T-helper 2 cell treated with Interferon-gamma antibody and Interleukin-4, amounts not matched to agents 100 ng/mL and 5 ng/mL, for 36 hours (primary cell): ENCODE results near the gene OPA1. TPM values are rescaled to one million over a fixed set of nuclear protein-coding genes. Genes with fewer than 3 reads are reported as not detected.

ENCODE experiments used
- intact Hi-C: fragments of 100-400 bp; cut with micrococcal nuclease; formaldehyde crosslinking; loops from one replicate; pipeline ENCODE4 v1.15.1; 2023
- total RNA-seq: library from RNA; stranded (reverse); gene quantifications from 2 replicates; pipeline ENCODE4 v1.2.3, GENCODE V29; 2022

OPA1 gene
- total RNA-seq, 1 donor from 2014 or later, result 64.5 TPM

- intact Hi-C loops, result no loop called here
Measured at GRCh38 chr3:193734737-193735366, 141.8 kb downstream of the OPA1 start.

GRCh38 chr3:193735850-193736249, 142.8 kb downstream of the OPA1 start:
- intact Hi-C loops, result no loop called here

- intact Hi-C loops, result no loop called here
Measured at GRCh38 chr3:193736616-193737015, 143.6 kb downstream of the OPA1 start.

- intact Hi-C loops, result no loop called here
Measured at GRCh38 chr3:193737191-193737751, 144.3 kb downstream of the OPA1 start.

GRCh38 chr3:193742628-193743027, 149.6 kb downstream of the OPA1 start:
- intact Hi-C loops, result no loop called here

- intact Hi-C loops, result no loop called here
Measured at GRCh38 chr3:193743702-193744047, 150.7 kb downstream of the OPA1 start.

GRCh38 chr3:193744048-193744821, 151.2 kb downstream of the OPA1 start:
- intact Hi-C loops, result no loop called here

- intact Hi-C loops, result no loop called here
Measured at GRCh38 chr3:193744822-193745684, 152.0 kb downstream of the OPA1 start.

- intact Hi-C loops, result no loop called here
Measured at GRCh38 chr3:193746832-193747231, 153.8 kb downstream of the OPA1 start.

Other genes with a start within 250 kb of the OPA1 start
- not detected in 2 replicates for gene ATP13A5, start 214.5 kb upstream of the OPA1 start, total RNA-seq
- gene ATP13A4, start 38.3 kb upstream of the OPA1 start, total RNA-seq, result 1.6 and 2.7 TPM in 2 replicates